ENCODE results near the gene PIK3R1.

- TF ChIP-seq CTCF (IDR thresholded peaks at IDR 0.05) (no peak), POLR2A (IDR thresholded peaks at IDR 0.05) (no peak)
Measured at GRCh38 chr5:68220914-68221313, 5.4 kb downstream of the PIK3R1 start.

Measured in Peyer's patch (tissue), 4 donors.